Mesendoderm (in vitro differentiated cells): Measurements from ENCODE around the gene PFKL.

Experiments
- DNase-seq: peaks from one replicate; pipeline ENCODE4 v3.0.0; 2013
- H2AK5ac ChIP-seq: 2 replicates; pipeline ENCODE4 v1.6.1; 2013; ENCODE audit warnings: low read length, inconsistent platforms
- H2BK120ac ChIP-seq: 2 replicates; pipeline ENCODE4 v1.6.1; 2013; ENCODE audit warnings: low read depth, mild to moderate bottlenecking, low read length, moderate library complexity, mixed read lengths
- H2BK15ac ChIP-seq: replicated peaks from 2 replicates; pipeline ENCODE4 v1.6.1; 2013; ENCODE audit warnings: low read depth, mild to moderate bottlenecking, moderate library complexity
- H2BK5ac ChIP-seq: 2 replicates; pipeline ENCODE4 v1.6.1; 2013; ENCODE audit warnings: low read length, inconsistent platforms
- H3K18ac ChIP-seq: 2 replicates; pipeline ENCODE4 v1.6.1; 2013; ENCODE audit warnings: mild to moderate bottlenecking, low read length, mixed read lengths
- H3K23ac ChIP-seq: one replicate; pipeline ENCODE4 v1.6.1; 2013; ENCODE audit warnings: low read length
- H3K27ac ChIP-seq: 2 replicates; pipeline ENCODE4 v1.5.1; 2013; ENCODE audit warnings: low read depth, mild to moderate bottlenecking, inconsistent platforms, low read length, moderate library complexity
- H3K27me3 ChIP-seq: 2 replicates; pipeline ENCODE4 v1.6.1; 2013; ENCODE audit warnings: low read length, control low read depth, mild to moderate bottlenecking, inconsistent platforms; ENCODE audit not compliant: insufficient read depth, poor library complexity
- H3K36me3 ChIP-seq: 2 replicates; pipeline ENCODE4 v1.6.1; 2013; ENCODE audit warnings: low read length, inconsistent platforms; ENCODE audit not compliant: control insufficient read depth, insufficient read depth
- H3K4ac ChIP-seq: one replicate; pipeline ENCODE4 v1.6.1; 2013; ENCODE audit warnings: low read depth, mild to moderate bottlenecking, low read length, moderate library complexity
- H3K4me1 ChIP-seq: 2 replicates; pipeline ENCODE4 v1.6.1; 2013; ENCODE audit warnings: low read depth, low read length, inconsistent platforms; ENCODE audit not compliant: control insufficient read depth
- H3K4me2 ChIP-seq: 2 replicates; pipeline ENCODE4 v1.6.1; 2013; ENCODE audit warnings: low read length
- H3K4me3 ChIP-seq: 2 replicates; pipeline ENCODE4 v1.5.1; 2013; ENCODE audit warnings: mild to moderate bottlenecking, low read length
- H3K56ac ChIP-seq: one replicate; pipeline ENCODE4 v1.6.1; 2013; ENCODE audit warnings: low read length
- H3K79me1 ChIP-seq: 2 replicates; pipeline ENCODE4 v1.6.1; 2013; ENCODE audit warnings: low read length, inconsistent platforms
- H3K79me2 ChIP-seq: 2 replicates; pipeline ENCODE4 v1.6.1; 2013; ENCODE audit warnings: mild to moderate bottlenecking, low read length; ENCODE audit not compliant: control insufficient read depth, insufficient read depth
- H3K9ac ChIP-seq: 2 replicates; pipeline ENCODE4 v1.6.1; 2013; ENCODE audit warnings: low read length, inconsistent platforms
- H4K5ac ChIP-seq: one replicate; pipeline ENCODE4 v1.6.1; 2013; ENCODE audit warnings: low read length
- H4K8ac ChIP-seq: one replicate; pipeline ENCODE4 v1.6.1; 2013; ENCODE audit warnings: low read depth, mild to moderate bottlenecking, control low read depth, low read length, moderate library complexity
- WGBS: extraction: QIAGEN DNeasy Blood & Tissue Kit; methylation state at CpG from one replicate; pipeline ENCODE4 v1.1.7; 2013; ENCODE audit warnings: low lambda C conversion rate, missing lambda C conversion rate; ENCODE audit not compliant: insufficient coverage; ENCODE audit errors: extremely low coverage; 5-methylcytosine and 5-hydroxymethylcytosine counted together

Gene PFKL

DNA sequence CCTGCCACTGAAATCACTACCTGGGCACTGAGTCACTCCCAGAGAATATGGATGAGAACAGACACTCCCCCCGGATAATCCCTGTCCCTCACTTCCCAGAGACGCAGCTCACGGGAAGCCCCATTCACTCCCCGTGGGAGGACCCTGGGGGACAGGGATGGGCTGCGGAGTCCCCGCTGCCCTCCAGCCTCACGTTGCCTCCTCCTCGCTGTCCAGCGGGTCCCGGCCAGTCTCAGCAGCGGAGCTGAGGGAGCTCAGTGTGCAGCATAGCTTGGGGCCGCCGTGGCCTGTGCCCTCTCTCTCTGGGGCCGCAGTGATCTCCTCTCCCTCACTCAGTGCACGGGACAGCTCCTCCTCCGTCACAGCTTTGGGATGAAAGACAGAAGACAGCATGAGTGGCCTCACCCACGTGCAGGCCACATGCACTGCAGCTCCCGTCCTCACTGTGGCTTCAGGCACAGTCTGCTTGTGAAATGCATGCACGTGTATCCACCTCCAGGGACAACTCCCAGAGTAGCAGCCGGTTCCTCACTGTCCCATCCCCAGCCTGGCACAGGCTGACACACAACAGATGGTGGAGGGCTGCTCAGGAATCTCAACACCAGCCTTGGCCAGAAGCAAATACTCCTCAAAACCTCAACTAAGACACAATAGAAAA lies 31.9 kb downstream of the PFKL start:
- H3K4me2 ChIP-seq: no peak overlapping the region
- no CpG with 5 or more reads among the region's 20 CpGs for WGBS
- H4K5ac ChIP-seq: no peak overlapping the region
- H2BK5ac ChIP-seq: no peak overlapping the region
- no peak overlapping the region for H2BK15ac ChIP-seq
- peaks cover 2% of the 10 kb centered on the region for H3K36me3 ChIP-seq
- H3K79me2 ChIP-seq: no peaks in the 10 kb centered on the region
- H3K23ac ChIP-seq: no peak overlapping the region
- H3K79me1 ChIP-seq: no peaks in the 10 kb centered on the region
- DNase-seq: no peak
- H3K27ac ChIP-seq: no peak overlapping the region
- H2AK5ac ChIP-seq: no peak overlapping the region
- H3K4ac ChIP-seq: no peak overlapping the region
- no peak overlapping the region for H2BK120ac ChIP-seq
- H3K27me3 ChIP-seq: no peaks in the 10 kb centered on the region
- H4K8ac ChIP-seq: no peak overlapping the region
- H3K56ac ChIP-seq: no peak overlapping the region
- no peak overlapping the region for H3K4me3 ChIP-seq
- H3K9ac ChIP-seq: no peak overlapping the region
- H3K4me1 ChIP-seq: no peaks in the 10 kb centered on the region
- H3K18ac ChIP-seq: no peak overlapping the region

DNA sequence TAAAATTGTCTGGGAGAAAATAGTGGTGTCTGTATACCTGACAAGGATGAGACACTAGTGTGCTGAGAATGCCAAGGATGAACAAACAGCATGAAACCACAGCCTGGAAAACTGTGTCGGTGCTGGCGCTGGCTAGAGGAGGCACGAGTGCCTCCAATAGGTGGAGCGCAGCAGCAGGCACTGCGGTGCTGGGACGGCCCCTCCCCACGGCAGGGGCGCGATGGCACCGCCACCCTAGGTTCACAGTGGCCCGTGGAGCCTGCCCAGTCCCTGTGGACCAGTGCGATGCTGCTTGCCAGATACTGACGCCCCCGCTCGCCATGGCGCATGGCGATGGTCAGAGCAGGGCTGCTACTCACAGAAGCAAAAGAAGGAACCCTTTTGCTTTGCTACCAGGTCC lies 32.5 kb downstream of the PFKL start:
- no peak for DNase-seq
- Histone ChIP-seq H3K18ac (no peak overlapping the region), H3K23ac (no peak overlapping the region), H3K4me3 (no peak overlapping the region), H3K27ac (no peak overlapping the region), H3K4me2 (no peak overlapping the region), H2BK120ac (no peak overlapping the region), H3K79me1 (no peaks in the 10 kb centered on the region), H2AK5ac (no peak overlapping the region), H3K27me3 (no peaks in the 10 kb centered on the region), H3K4ac (no peak overlapping the region), H2BK5ac (no peak overlapping the region), H4K8ac (no peak overlapping the region), H3K9ac (no peak overlapping the region), H2BK15ac (no peak overlapping the region), H4K5ac (no peak overlapping the region), H3K4me1 (no peaks in the 10 kb centered on the region), H3K56ac (no peak overlapping the region), H3K36me3 (peaks cover 2% of the 10 kb centered on the region), H3K79me2 (no peaks in the 10 kb centered on the region)
- WGBS: no CpG with 5 or more reads among the region's 17 CpGs

DNA sequence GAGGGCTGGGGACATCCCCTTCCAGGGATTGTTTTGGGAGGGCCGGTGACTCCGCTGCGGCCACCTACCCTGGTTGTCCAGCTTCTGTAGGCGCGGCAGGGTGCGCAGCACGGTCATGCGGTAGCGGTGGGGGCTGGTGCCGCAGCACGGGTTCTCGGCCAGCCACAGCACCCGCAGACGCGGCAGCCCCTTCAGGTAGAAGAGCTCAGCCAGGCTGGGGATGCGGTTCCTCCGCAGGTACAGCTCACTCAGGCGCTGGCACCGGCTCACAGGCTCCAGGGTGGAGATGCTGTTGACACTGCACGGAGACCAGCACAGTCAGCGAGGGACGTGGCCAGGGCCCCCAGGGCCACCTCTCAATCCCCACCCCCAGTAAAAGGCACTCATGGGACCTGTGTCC lies 33.1 kb downstream of the PFKL start:
- Histone ChIP-seq H3K4me3 (no peak overlapping the region), H3K9ac (no peak overlapping the region), H3K27me3 (no peaks in the 10 kb centered on the region), H3K56ac (peak overlapping the region; percentile 15), H3K18ac (no peak overlapping the region), H3K23ac (no peak overlapping the region), H2AK5ac (no peak overlapping the region), H3K4me1 (peaks cover 3% of the 10 kb centered on the region), H3K4ac (no peak overlapping the region), H2BK5ac (no peak overlapping the region), H4K8ac (no peak overlapping the region), H2BK15ac (no peak overlapping the region), H3K79me2 (no peaks in the 10 kb centered on the region), H3K79me1 (no peaks in the 10 kb centered on the region), H2BK120ac (no peak overlapping the region), H3K4me2 (no peak overlapping the region), H3K27ac (no peak overlapping the region), H3K36me3 (no peaks in the 10 kb centered on the region), H4K5ac (no peak overlapping the region)
- WGBS: no CpG with 5 or more reads among the region's 22 CpGs
- DNase-seq: no peak

DNA sequence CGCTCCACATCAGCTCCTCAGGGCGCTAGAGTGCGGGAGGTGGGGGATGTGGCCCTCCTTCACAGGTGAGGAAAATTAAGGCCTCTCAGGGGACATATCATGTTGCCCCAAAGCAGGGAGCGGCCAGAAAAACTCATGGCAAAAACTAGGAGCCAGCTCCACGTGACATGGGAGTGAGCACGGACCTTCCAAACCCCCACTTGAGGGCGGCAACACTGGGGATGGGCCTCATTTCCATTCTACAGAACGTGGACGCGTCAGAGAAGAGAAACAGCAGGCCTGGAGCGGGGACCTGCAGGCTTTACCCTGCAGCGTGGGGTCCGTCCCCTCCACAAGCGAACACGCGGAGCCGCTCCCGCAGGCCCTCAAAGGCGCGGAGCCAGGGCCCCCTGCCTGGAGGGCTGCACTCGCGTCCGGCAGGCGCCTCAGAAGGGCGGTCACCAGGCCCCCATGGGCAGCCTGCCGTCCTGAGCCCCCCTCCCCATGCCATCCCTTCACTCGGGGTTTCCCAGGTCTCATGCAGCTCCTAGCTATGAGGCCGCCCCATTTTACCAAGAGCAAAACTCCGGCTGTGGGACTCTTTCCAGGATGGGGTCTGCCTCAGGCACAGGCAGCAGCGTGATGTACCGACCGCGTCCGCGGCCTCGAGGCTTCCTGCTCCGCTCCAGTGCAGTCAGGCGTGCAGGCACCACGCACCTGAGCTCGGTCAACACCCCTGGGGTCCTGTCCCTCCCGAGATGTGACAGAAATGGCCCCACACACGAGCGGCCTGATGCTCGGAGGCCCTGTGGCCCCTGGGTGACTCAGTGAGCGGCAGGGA lies 33.9 kb downstream of the PFKL start:
- no peak overlapping the region for H4K8ac ChIP-seq
- H3K79me1 ChIP-seq: no peaks in the 10 kb centered on the region
- H3K4me2 ChIP-seq: no peak overlapping the region
- H2BK15ac ChIP-seq: no peak overlapping the region
- H3K56ac ChIP-seq: peak overlapping the region; percentile 15
- H3K27ac ChIP-seq: no peak overlapping the region
- DNase-seq: no peak
- H3K27me3 ChIP-seq: no peaks in the 10 kb centered on the region
- no peak overlapping the region for H3K9ac ChIP-seq
- no peak overlapping the region for H2BK5ac ChIP-seq
- no peak overlapping the region for H2AK5ac ChIP-seq
- no peak overlapping the region for H3K18ac ChIP-seq
- no peak overlapping the region for H3K23ac ChIP-seq
- no CpG with 5 or more reads among the region's 45 CpGs for WGBS
- H3K4me1 ChIP-seq: peaks cover 5% of the 10 kb centered on the region
- no peaks in the 10 kb centered on the region for H3K79me2 ChIP-seq
- H3K4me3 ChIP-seq: no peak overlapping the region
- H4K5ac ChIP-seq: no peak overlapping the region
- H3K4ac ChIP-seq: no peak overlapping the region
- no peak overlapping the region for H2BK120ac ChIP-seq
- H3K36me3 ChIP-seq: no peaks in the 10 kb centered on the region

DNA sequence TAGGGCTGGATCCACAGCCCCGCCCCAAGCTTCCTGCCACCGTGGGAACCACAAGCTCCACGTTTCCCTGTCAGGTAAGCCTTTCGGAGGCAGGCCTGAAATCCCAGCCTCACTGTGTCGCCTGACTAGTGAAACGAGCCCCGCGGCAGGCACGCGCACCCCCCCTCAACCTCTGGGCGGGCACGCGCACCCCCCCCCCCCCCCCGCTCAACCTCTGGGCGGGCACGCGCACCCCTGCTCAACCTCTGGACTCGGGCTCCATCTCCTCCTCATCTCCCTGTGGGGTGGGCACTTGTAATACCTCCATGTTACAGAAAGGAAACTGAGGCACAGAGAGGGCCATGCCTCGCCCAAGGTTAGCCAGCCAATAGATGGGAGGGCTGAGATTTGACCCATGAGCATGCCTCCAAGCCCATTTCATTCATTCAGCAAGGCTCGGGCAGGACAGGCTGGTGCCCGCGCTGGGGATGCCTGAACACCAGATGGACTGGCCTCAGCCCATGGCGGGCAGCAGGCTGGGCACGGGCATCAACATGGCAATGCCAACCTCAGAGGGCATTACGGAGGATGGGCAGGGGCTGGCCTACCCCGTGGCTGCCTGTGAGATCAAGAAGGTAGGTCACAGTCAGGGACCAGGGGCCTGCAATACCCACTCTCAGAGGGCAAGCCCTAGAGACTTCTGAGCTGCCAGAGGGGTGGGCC lies 34.6 kb downstream of the PFKL start:
- H3K27ac ChIP-seq: no peak overlapping the region
- no peak overlapping the region for H3K4me3 ChIP-seq
- no CpG with 5 or more reads among the region's 26 CpGs for WGBS

More for the DNA sequence above, 34.6 kb downstream of the PFKL start:
- Histone ChIP-seq H3K79me1 (no peaks in the 10 kb centered on the region), H2AK5ac (no peak overlapping the region), H3K27me3 (no peaks in the 10 kb centered on the region), H3K36me3 (no peaks in the 10 kb centered on the region), H4K5ac (no peak overlapping the region), H3K79me2 (no peaks in the 10 kb centered on the region), H4K8ac (no peak overlapping the region), H3K56ac (no peak overlapping the region), H3K18ac (no peak overlapping the region), H3K23ac (no peak overlapping the region), H3K4me1 (peaks cover 5% of the 10 kb centered on the region), H2BK15ac (no peak overlapping the region), H3K9ac (no peak overlapping the region), H3K4ac (no peak overlapping the region), H2BK120ac (no peak overlapping the region), H3K4me2 (no peak overlapping the region), H2BK5ac (no peak overlapping the region)
- DNase-seq: no peak
